ENCODE measurements around the gene OR51S1. TPM values are rescaled to one million over a fixed set of nuclear protein-coding genes. Genes with fewer than 3 reads are reported as not detected.
A peak's percentile ranks its signal among the peaks of the same experiment; 100 is the strongest.

The OR51S1 gene, protein sequence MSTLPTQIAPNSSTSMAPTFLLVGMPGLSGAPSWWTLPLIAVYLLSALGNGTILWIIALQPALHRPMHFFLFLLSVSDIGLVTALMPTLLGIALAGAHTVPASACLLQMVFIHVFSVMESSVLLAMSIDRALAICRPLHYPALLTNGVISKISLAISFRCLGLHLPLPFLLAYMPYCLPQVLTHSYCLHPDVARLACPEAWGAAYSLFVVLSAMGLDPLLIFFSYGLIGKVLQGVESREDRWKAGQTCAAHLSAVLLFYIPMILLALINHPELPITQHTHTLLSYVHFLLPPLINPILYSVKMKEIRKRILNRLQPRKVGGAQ
- total RNA-seq (not detected in 2 replicates), polyA plus RNA-seq (not detected in 2 replicates)

DNA sequence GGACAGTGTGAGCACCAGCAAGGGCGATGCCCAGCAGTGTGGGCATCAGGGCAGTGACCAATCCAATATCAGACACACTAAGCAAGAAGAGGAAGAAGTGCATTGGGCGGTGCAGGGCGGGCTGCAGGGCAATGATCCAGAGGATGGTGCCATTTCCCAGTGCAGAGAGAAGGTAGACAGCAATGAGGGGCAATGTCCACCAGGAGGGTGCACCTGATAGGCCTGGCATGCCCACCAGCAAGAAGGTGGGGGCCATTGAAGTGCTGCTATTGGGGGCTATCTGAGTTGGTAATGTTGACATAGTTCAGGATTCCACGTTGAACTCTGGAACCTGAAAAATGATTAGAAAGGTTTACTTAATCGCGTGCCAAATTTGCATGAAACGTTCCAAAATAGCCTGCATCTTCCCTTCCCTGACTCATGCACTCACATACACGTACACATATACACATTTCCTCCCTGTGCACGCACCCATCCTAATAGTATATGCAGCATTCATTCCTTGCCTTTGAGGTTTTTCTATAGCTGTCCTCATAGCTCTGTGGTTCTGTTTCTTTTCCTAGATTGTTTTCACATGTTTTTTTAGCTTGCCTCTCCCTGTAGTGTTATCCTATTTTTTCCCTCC lies at the start of gene OR51S1:
OR51S1 (minus strand) TSS at position 301 of the 625 bp plus-strand sequence; CDS start at position 301, 0 bp downstream.
- no peaks in the 10 kb centered on the region for H3K4me1 ChIP-seq (ENCODE audit: low read depth)
- TF ChIP-seq CTCF (IDR thresholded peaks at IDR 0.05; ENCODE audit: low read depth, low read length): no peak
- no peak for DNase-seq (ENCODE audit: low read depth in 1 of 2, low spot score in 1 of 2)
- H3K27ac ChIP-seq: no peak within 1 kb of the TSS
- H3K4me3 ChIP-seq: no peak within 1 kb of the TSS
- no peaks in the 10 kb centered on the region for H3K9me3 ChIP-seq (ENCODE audit: low read depth)
- H3K27me3 ChIP-seq: no peaks in the 10 kb centered on the region
- H3K36me3 ChIP-seq: no peaks in the 10 kb centered on the region

DNA sequence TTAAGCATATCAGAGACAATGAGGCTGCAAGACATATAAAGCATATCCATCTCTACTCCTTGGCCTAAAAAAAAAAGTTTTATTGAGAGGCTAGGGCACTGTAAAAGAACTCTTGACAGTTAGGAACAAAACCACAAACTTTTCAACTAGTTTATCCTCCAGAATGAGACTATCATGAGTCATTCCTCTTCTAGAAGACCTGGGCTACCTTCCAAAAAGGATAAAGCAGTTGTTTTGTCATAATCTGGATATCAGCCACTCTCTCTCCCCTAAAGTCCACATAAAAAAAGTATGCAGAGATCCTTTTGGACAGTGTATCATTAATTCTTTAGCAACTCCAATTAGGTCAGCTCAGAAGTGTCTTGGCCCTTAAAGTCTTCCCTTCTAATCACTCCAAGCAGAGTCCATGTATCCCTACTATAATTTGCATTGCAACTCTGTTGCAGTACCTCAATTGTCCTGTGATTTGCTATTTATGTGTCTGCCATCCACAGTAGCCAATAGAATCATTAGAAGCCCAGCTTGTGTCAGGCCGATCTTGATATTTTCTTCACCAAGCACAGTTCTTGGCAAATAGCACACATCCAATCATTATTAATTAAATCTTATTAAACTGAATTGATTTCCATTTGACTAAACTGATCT lies 43.1 kb upstream of the OR51S1 start:
- peak in 1 of 2 donors; percentile 92 for DNase-seq (ENCODE audit: low read depth in 1 of 2, low spot score in 1 of 2)
- Histone ChIP-seq H3K27me3 (no peaks in the 10 kb centered on the region), H3K36me3 (no peaks in the 10 kb centered on the region), H3K4me1 (ENCODE audit: low read depth) (no peaks in the 10 kb centered on the region), H3K4me3 (no peak overlapping the region), H3K27ac (no peak overlapping the region), H3K9me3 (ENCODE audit: low read depth) (no peaks in the 10 kb centered on the region)
- TF ChIP-seq CTCF (IDR thresholded peaks at IDR 0.05; ENCODE audit: low read depth, low read length): peak; percentile 28

GRCh38 chr11:4890279-4890678 lies 41.3 kb upstream of the OR51S1 start:
- no peaks in the 10 kb centered on the region for H3K27me3 ChIP-seq
- H3K9me3 ChIP-seq (ENCODE audit: low read depth): no peaks in the 10 kb centered on the region
- H3K4me1 ChIP-seq (ENCODE audit: low read depth): no peaks in the 10 kb centered on the region
- DNase-seq (ENCODE audit: low read depth in 1 of 2, low spot score in 1 of 2): peak in 1 of 2 donors; percentile 65
- no peak overlapping the region for H3K4me3 ChIP-seq
- no peaks in the 10 kb centered on the region for H3K36me3 ChIP-seq
- no peak for TF ChIP-seq CTCF (IDR thresholded peaks at IDR 0.05; ENCODE audit: low read depth, low read length)
- no peak overlapping the region for H3K27ac ChIP-seq

GRCh38 chr11:4887591-4887990 lies 38.6 kb upstream of the OR51S1 start:
- Histone ChIP-seq H3K4me3 (no peak overlapping the region), H3K27me3 (no peaks in the 10 kb centered on the region), H3K36me3 (no peaks in the 10 kb centered on the region), H3K9me3 (ENCODE audit: low read depth) (no peaks in the 10 kb centered on the region), H3K27ac (no peak overlapping the region), H3K4me1 (ENCODE audit: low read depth) (no peaks in the 10 kb centered on the region)
- peak in 1 of 2 donors; percentile 52 for DNase-seq (ENCODE audit: low read depth in 1 of 2, low spot score in 1 of 2)
- TF ChIP-seq CTCF (IDR thresholded peaks at IDR 0.05; ENCODE audit: low read depth, low read length): no peak

GRCh38 chr11:4886186-4886585 lies 37.2 kb upstream of the OR51S1 start:
- Histone ChIP-seq H3K27me3 (no peaks in the 10 kb centered on the region), H3K27ac (no peak overlapping the region), H3K36me3 (no peaks in the 10 kb centered on the region), H3K4me3 (no peak overlapping the region), H3K9me3 (ENCODE audit: low read depth) (no peaks in the 10 kb centered on the region), H3K4me1 (ENCODE audit: low read depth) (no peaks in the 10 kb centered on the region)
- TF ChIP-seq CTCF (IDR thresholded peaks at IDR 0.05; ENCODE audit: low read depth, low read length): no peak
- no peak for DNase-seq (ENCODE audit: low read depth in 1 of 2, low spot score in 1 of 2)

All from cardiac muscle cell (in vitro differentiated cells and primary cell).